Measurements from ENCODE around the gene RRP7A.

- TF ChIP-seq CTCF (conservative IDR thresholded peaks at IDR 0.05) (no peak), ZFX (IDR thresholded peaks at IDR 0.05) (no peak)
Measured at GRCh38 chr22:42533638-42533977, 14.0 kb upstream of the RRP7A start.
